Glutamatergic neuron (in vitro differentiated cells): ENCODE data around the gene ONECUT3. TPM values are rescaled to one million over a fixed set of nuclear protein-coding genes. Genes with fewer than 3 reads are reported as not detected.

Experiments
- DNase-seq: peaks from one replicate; pipeline ENCODE4 v3.0.0; 2022
- H3K27ac Mint-ChIP-seq: one replicate; pipeline ENCODE4 v1.8.0; 2020; ENCODE audit warnings: mild to moderate bottlenecking, mixed read lengths, inconsistent platforms; ENCODE audit not compliant: unreplicated experiment
- H3K27me3 Mint-ChIP-seq: one replicate; pipeline ENCODE4 v1.8.0; 2020; ENCODE audit warnings: mild to moderate bottlenecking, moderate library complexity, mixed read lengths, inconsistent platforms; ENCODE audit not compliant: unreplicated experiment
- H3K36me3 Mint-ChIP-seq: one replicate; pipeline ENCODE4 v1.8.0; 2020; ENCODE audit warnings: mild to moderate bottlenecking, mixed read lengths, inconsistent platforms; ENCODE audit not compliant: unreplicated experiment
- H3K4me1 Mint-ChIP-seq: one replicate; pipeline ENCODE4 v1.8.0; 2020; ENCODE audit warnings: mild to moderate bottlenecking, low read depth, mixed read lengths, inconsistent platforms; ENCODE audit not compliant: unreplicated experiment
- H3K4me3 Mint-ChIP-seq: one replicate; pipeline ENCODE4 v1.8.0; 2020; ENCODE audit warnings: mild to moderate bottlenecking, mixed read lengths, inconsistent platforms; ENCODE audit not compliant: unreplicated experiment
- H3K9me3 Mint-ChIP-seq: one replicate; pipeline ENCODE4 v1.8.0; 2020; ENCODE audit warnings: mild to moderate bottlenecking, moderate library complexity, mixed read lengths, inconsistent platforms; ENCODE audit not compliant: unreplicated experiment
- total RNA-seq: library from RNA; stranded (reverse); fragmentation: NEBNext Ultra II Directional; extraction: Animal tissue kit (Norgen Biotek cat#: 25700); gene quantifications from one replicate; pipeline ENCODE4 v1.2.1, GENCODE V29; 2021; ENCODE audit not compliant: unreplicated experiment
- TF ChIP-seq, protein P1 (sequence below): fragments of 200-600 bp; sonication (generic); IDR thresholded peaks from one replicate; pipeline ENCODE4 v1.5.0; 2021; ENCODE audit not compliant: partially characterized antibody, unreplicated experiment

The ONECUT3 gene
- total RNA-seq, 1 donor from 2014 or later = 15.4 TPM

DNA sequence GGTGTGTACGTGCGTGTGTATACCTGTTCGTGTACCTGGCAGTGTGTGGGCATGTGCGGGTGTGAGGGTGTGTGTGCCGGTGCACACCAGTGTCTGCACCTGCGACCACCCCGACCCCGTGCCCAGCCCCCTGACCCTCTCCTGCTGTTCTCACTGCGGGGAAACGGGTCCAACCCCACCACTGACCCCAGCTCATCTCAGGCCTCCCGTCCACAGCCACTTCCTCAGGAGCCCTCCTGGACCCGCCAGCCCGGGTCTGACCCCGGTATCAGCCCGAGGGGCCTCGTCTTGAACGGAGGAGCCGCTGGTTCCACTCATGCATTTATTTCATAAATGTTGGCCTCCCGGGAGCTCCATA lies 23.8 kb upstream of the ONECUT3 start:
- H3K27ac Mint-ChIP-seq = no peak overlapping the region

DNA sequence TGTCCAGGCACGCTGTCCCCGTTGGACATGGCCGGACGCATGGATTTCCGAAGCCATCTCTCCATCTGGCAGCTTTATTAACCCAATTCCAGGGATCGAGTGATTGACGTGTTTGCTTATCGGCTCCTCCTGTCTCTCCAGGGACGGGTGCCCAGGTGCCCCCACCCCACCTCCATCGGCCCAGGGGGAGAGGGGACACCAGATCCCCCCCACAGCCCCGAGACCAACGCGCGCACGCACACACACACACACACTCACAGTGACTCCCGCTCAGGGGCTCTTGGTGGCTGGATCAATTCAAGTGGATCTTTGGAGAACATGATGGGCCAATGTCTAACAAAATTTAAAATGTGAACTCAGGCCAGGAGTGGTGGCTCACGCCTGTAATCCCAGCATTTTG lies 23.1 kb upstream of the ONECUT3 start:
- peak; percentile 42 for DNase-seq
- Mint-ChIP-seq H3K4me1 (peaks cover 11% of the 10 kb centered on the region), H3K27ac (no peak overlapping the region), H3K36me3 (no peaks in the 10 kb centered on the region), H3K27me3 (peaks cover 18% of the 10 kb centered on the region), H3K4me3 (no peak overlapping the region), H3K9me3 (peaks cover 11% of the 10 kb centered on the region)
- TF ChIP-seq, protein P1, sequence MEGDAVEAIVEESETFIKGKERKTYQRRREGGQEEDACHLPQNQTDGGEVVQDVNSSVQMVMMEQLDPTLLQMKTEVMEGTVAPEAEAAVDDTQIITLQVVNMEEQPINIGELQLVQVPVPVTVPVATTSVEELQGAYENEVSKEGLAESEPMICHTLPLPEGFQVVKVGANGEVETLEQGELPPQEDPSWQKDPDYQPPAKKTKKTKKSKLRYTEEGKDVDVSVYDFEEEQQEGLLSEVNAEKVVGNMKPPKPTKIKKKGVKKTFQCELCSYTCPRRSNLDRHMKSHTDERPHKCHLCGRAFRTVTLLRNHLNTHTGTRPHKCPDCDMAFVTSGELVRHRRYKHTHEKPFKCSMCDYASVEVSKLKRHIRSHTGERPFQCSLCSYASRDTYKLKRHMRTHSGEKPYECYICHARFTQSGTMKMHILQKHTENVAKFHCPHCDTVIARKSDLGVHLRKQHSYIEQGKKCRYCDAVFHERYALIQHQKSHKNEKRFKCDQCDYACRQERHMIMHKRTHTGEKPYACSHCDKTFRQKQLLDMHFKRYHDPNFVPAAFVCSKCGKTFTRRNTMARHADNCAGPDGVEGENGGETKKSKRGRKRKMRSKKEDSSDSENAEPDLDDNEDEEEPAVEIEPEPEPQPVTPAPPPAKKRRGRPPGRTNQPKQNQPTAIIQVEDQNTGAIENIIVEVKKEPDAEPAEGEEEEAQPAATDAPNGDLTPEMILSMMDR = no peak

More for the DNA sequence above, 23.8 kb upstream of the ONECUT3 start:
- Mint-ChIP-seq H3K36me3 (no peaks in the 10 kb centered on the region), H3K27me3 (peaks cover 16% of the 10 kb centered on the region), H3K4me3 (no peak overlapping the region), H3K9me3 (peaks cover 12% of the 10 kb centered on the region), H3K4me1 (peaks cover 12% of the 10 kb centered on the region)
- no peak for DNase-seq
- TF ChIP-seq, protein P1 = no peak

DNA sequence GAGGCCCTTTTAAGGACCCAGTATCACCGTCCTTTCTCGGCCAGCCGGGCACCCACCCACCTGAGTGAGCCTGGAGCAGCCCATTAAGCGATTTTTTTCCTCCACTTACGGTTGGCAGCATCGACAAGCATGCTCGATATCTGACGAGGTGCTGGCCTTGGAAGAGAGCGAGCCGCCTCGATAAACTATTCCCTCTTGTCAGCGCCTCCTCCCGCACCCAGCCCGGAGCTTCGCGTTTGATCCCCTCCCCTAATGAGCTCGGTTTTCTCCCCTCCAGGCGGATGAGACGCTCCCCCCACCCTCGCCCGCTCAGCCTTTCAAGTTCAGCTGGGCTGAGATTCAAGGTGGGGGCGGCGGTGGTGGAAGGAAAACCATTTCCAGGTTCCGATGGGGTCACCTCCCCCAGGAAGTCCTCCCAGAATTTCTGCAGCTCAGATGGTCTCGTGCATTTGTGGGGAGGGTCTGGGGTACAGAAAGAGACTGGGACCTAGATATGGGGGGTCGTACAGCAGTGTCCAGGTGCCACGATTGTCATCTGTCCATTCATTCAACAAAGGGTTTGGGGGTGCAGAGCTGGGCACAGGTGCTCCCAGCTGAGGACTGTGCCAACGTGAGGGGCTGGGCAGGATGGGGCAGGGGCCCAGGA lies 18.9 kb upstream of the ONECUT3 start:
- DNase-seq = no peak
- Mint-ChIP-seq H3K4me3 (no peak overlapping the region), H3K36me3 (no peaks in the 10 kb centered on the region), H3K9me3 (peaks cover 3% of the 10 kb centered on the region), H3K4me1 (no peaks in the 10 kb centered on the region), H3K27ac (no peak overlapping the region), H3K27me3 (peaks cover 18% of the 10 kb centered on the region)
- TF ChIP-seq, protein P1 = no peak

DNA sequence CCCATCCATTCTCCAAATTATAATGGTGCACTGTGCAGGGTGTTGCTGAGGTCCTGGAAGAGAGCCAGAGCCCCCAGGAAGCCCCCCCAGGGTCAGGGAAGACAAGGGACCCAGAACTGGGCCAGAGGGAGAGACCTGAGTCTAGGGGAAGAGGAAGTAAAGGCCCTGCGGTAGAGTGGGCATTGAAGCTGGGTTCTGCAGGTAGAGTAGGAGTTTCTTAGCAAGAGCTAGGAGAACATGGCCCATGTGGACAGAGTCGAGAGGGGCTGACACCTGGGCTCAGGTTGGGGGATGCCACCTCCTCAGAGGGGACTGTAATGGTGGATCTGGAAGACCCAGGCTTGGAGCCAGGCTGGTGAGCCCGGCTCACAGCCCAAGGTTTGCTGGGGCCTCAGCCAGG lies 17.0 kb upstream of the ONECUT3 start:
- Mint-ChIP-seq H3K9me3 (peaks cover 4% of the 10 kb centered on the region), H3K4me1 (no peaks in the 10 kb centered on the region), H3K27me3 (peaks cover 16% of the 10 kb centered on the region), H3K27ac (no peak overlapping the region), H3K36me3 (no peaks in the 10 kb centered on the region), H3K4me3 (no peak overlapping the region)
- TF ChIP-seq, protein P1 = no peak
- no peak for DNase-seq

DNA sequence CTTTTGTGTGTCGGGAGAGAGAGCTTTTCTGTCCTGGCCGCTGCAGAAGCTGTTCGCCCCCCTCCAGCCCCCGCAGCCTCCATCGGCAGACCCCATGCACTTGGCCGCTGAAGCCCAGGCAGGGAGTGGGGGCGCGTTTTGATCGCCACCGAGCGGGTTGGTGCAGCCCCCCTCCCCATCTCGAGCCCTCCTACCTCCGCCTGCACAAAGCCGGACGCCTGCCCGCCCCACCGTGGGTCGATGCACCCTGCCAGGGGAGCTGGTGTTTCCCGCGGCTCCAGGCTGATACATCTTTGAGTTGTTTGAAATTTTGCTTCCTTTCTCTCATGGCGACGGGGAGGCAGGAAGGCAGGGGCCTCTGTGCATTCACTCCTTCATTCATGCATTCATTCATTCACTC lies 16.4 kb upstream of the ONECUT3 start:
- no peak overlapping the region for H3K4me3 Mint-ChIP-seq
- H3K27ac Mint-ChIP-seq = no peak overlapping the region
- DNase-seq = no peak
- peaks cover 4% of the 10 kb centered on the region for H3K9me3 Mint-ChIP-seq
- H3K27me3 Mint-ChIP-seq = peaks cover 14% of the 10 kb centered on the region
- no peaks in the 10 kb centered on the region for H3K36me3 Mint-ChIP-seq
- TF ChIP-seq, protein P1 = no peak
- H3K4me1 Mint-ChIP-seq = no peaks in the 10 kb centered on the region
